NCI-H345 (cell line): ENCODE results near the gene CMBL.
A peak's percentile ranks its signal among the peaks of the same experiment; 100 is the strongest.
"Not testable (repeated sequence)": the region's sequence is repeated elsewhere in the genome, so short reads cannot be mapped to it uniquely, and the experiment has no call there.

ENCODE experiments used
- DNase-seq: peaks from one replicate; lab custom pipeline; 2025; lab: John Stamatoyannopoulos, UW

The CMBL gene

GRCh38 chr5:10285362-10285761, 22.3 kb downstream of the CMBL start:
- not testable (repeated sequence) for DNase-seq

- DNase-seq, result peak; percentile 92
These were observed 23.6 kb downstream of the CMBL start for GRCh38 chr5:10283927-10284635.

GRCh38 chr5:10279925-10280720, 27.6 kb downstream of the CMBL start:
- DNase-seq, result no peak

GRCh38 chr5:10279328-10279727, 28.4 kb downstream of the CMBL start:
- no peak for DNase-seq

- no peak for DNase-seq
These were observed 28.9 kb downstream of the CMBL start for GRCh38 chr5:10278658-10279279.

GRCh38 chr5:10277773-10278630, 29.7 kb downstream of the CMBL start:
- DNase-seq, result no peak

- no peak for DNase-seq
These were observed 31.0 kb downstream of the CMBL start for GRCh38 chr5:10276691-10277090.

GRCh38 chr5:10275991-10276390, 31.7 kb downstream of the CMBL start:
- DNase-seq, result no peak

GRCh38 chr5:10275460-10275859, 32.2 kb downstream of the CMBL start:
- no peak for DNase-seq

- DNase-seq, result not testable (repeated sequence)
These were observed 34.9 kb downstream of the CMBL start for GRCh38 chr5:10272875-10273209.

GRCh38 chr5:10272053-10272874, 35.4 kb downstream of the CMBL start:
- no peak for DNase-seq

- no peak for DNase-seq
These were observed 39.6 kb downstream of the CMBL start for GRCh38 chr5:10268100-10268499.

GRCh38 chr5:10266839-10267238, 40.9 kb downstream of the CMBL start:
- no peak for DNase-seq

GRCh38 chr5:10266137-10266536, 41.6 kb downstream of the CMBL start:
- no peak for DNase-seq

GRCh38 chr5:10265245-10266109, 42.2 kb downstream of the CMBL start:
- no peak for DNase-seq

GRCh38 chr5:10264604-10265003, 43.1 kb downstream of the CMBL start:
- DNase-seq, result no peak

GRCh38 chr5:10262995-10263394, 44.7 kb downstream of the CMBL start:
- DNase-seq, result no peak

- DNase-seq, result no peak
These were observed 45.5 kb downstream of the CMBL start for GRCh38 chr5:10262121-10262774.

- DNase-seq, result no peak
These were observed 46.6 kb downstream of the CMBL start for GRCh38 chr5:10261065-10261464.

GRCh38 chr5:10259899-10260298, 47.8 kb downstream of the CMBL start:
- no peak for DNase-seq
